Activated CD4-positive, alpha-beta memory T cell treated with anti-CD3 and anti-CD28 coated beads, Interleukin-2, amount 10 ng/mL, durations not matched to agents 7 days and 5 days (primary cell): ENCODE measurements around the gene AANAT. TPM values are rescaled to one million over a fixed set of nuclear protein-coding genes. Genes with fewer than 3 reads are reported as not detected.
"Not testable (repeated sequence)": the region's sequence is repeated elsewhere in the genome, so short reads cannot be mapped to it uniquely, and the experiment has no call there.

ENCODE experiments used
- CTCF ChIA-PET: fragments of 350-600 bp; sonication (Branson Sonifier 250); formaldehyde crosslinking; loops from one replicate; lab custom pipeline; 2021; ENCODE audit warnings: antibody characterized with exemption, inconsistent platforms; lab: Charles Lee
- POLR2A ChIA-PET: fragments of 350-600 bp; sonication (Branson Sonifier 250); formaldehyde crosslinking; loops from one replicate; lab custom pipeline; 2021; ENCODE audit warnings: antibody characterized with exemption; lab: Charles Lee
- DNase-seq: peaks from one replicate; pipeline ENCODE4 v3.0.0-alpha.2; 2020
- H3K27ac Mint-ChIP-seq: one replicate; pipeline ENCODE4 v1.8.0; 2021; ENCODE audit warnings: mild to moderate bottlenecking, mixed read lengths
- H3K27me3 Mint-ChIP-seq: one replicate; pipeline ENCODE4 v1.8.0; 2021; ENCODE audit warnings: mixed read lengths
- H3K36me3 Mint-ChIP-seq: one replicate; pipeline ENCODE4 v1.8.0; 2021; ENCODE audit warnings: low read depth, mixed read lengths
- H3K4me1 Mint-ChIP-seq: one replicate; pipeline ENCODE4 v1.8.0; 2021; ENCODE audit warnings: mixed read lengths
- H3K4me3 Mint-ChIP-seq: one replicate; pipeline ENCODE4 v1.8.0; 2021; ENCODE audit warnings: mild to moderate bottlenecking, mixed read lengths
- H3K9me3 Mint-ChIP-seq: one replicate; pipeline ENCODE4 v1.8.0; 2021; ENCODE audit warnings: mixed read lengths
- total RNA-seq, 2 experiments: library from RNA; stranded (reverse); gene quantifications; one replicate each; pipeline ENCODE4 v1.2.3, GENCODE V29; 2021

The AANAT gene
- total RNA-seq, 2 experiments from 2014 or later, result not detected

GRCh38 chr17:76506408-76507345 lies 39.3 kb downstream of the AANAT start:
- Mint-ChIP-seq H3K36me3 (no peaks in the 10 kb centered on the region), H3K4me1 (peaks cover 40% of the 10 kb centered on the region), H3K27me3 (peaks cover 8% of the 10 kb centered on the region), H3K27ac (no peak overlapping the region), H3K9me3 (no peaks in the 10 kb centered on the region), H3K4me3 (no peak overlapping the region)
- POLR2A ChIA-PET, result interaction anchor here (0.8 to 3.0 kb wide), 4 partner anchors 8 to 53 kb away, joined by 3 to 13 read pairs (median 4); partner anchors contain the start of genes AANAT and UBE2O
- peak; percentile 90 for DNase-seq
- CTCF ChIA-PET, result interaction anchor here (0.8 to 7.5 kb wide), 20 partner anchors 8 to 325 kb away, joined by 3 to 46 read pairs (median 5); partner anchors contain the start of genes AANAT and UBE2O

GRCh38 chr17:76508472-76509063 lies 41.2 kb downstream of the AANAT start:
- H3K27me3 Mint-ChIP-seq, H3K27ac Mint-ChIP-seq, DNase-seq, H3K4me3 Mint-ChIP-seq, H3K9me3 Mint-ChIP-seq, H3K36me3 Mint-ChIP-seq: not testable (repeated sequence)
- ChIA-PET POLR2A (interaction anchor here (1.2 to 4.2 kb wide), 3 partner anchors 8 to 155 kb away, joined by 3 to 23 read pairs (median 13); partner anchors contain the start of genes PRPSAP1 and RHBDF2), CTCF (interaction anchor here (1.0 to 7.5 kb wide), 7 partner anchors 14 to 110 kb away, joined by 3 to 46 read pairs (median 11); partner anchors contain the start of gene AANAT)
- peaks cover 43% of the 10 kb centered on the region for H3K4me1 Mint-ChIP-seq

- no peak for DNase-seq
- ChIA-PET POLR2A (interaction anchor here (1.9 to 4.2 kb wide), 3 partner anchors 10 to 47 kb away, joined by 5 to 23 read pairs (median 11); partner anchors contain the start of gene RHBDF2), CTCF (interaction anchor here (0.5 to 0.7 kb wide), 3 partner anchors 36 to 728 kb away, joined by 3 to 6 read pairs (median 4); no protein-coding TSS in a partner anchor)
- no peak overlapping the region for H3K27ac Mint-ChIP-seq
- H3K36me3 Mint-ChIP-seq, result no peaks in the 10 kb centered on the region
- peaks cover 8% of the 10 kb centered on the region for H3K27me3 Mint-ChIP-seq
- no peaks in the 10 kb centered on the region for H3K9me3 Mint-ChIP-seq
- no peak overlapping the region for H3K4me3 Mint-ChIP-seq
- H3K4me1 Mint-ChIP-seq, result peaks cover 61% of the 10 kb centered on the region
These were observed 43.4 kb downstream of the AANAT start for GRCh38 chr17:76510831-76511244.

DNA sequence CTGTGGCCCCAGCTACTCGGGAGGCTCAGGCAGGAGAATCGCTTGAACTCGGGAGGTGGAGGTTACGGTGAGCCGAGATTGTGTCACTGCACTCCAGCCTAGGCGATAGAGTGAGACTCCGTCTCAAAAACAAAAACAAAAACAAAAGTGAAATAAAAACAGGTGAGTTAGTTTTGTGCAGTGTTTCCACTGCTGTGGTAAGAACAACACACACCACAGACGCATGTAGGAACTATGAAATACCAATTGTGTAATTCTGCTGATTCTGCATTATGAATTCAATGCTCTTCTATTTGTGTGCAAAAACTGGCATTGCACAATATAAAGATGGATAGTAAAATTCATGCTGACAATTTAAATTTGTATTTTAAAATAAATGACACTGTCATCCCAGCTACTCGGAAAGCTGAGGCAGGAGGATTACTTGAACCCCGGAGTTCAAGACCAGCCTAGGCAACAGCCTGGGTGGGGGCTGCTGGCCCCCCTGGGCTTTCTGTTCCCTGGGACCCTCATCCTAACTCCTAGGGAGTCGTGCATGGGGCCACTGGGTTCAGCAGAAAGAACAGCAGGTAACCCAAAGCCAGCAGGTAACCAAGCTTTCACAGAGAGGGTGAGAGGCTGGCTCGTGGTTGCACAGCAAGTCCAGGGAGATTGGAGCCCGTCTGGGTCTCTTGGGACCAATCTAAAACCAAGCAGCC lies 44.4 kb downstream of the AANAT start:
- H3K27me3 Mint-ChIP-seq, result peaks cover 8% of the 10 kb centered on the region
- H3K4me3 Mint-ChIP-seq, result no peak overlapping the region
- no peaks in the 10 kb centered on the region for H3K36me3 Mint-ChIP-seq
- DNase-seq, result no peak
- H3K27ac Mint-ChIP-seq, result peak overlapping the region; percentile 33
- POLR2A ChIA-PET, result interaction anchor here (1.0 to 4.2 kb wide), 6 partner anchors 11 to 160 kb away, joined by 3 to 23 read pairs (median 4); partner anchors contain the start of genes PRPSAP1 and RHBDF2
- CTCF ChIA-PET, result interaction anchor here (1.5 kb wide), 1 partner anchor 127 kb away, joined by 4 read pairs; the partner anchor contains the start of gene SPHK1
- H3K9me3 Mint-ChIP-seq, result no peaks in the 10 kb centered on the region
- peaks cover 60% of the 10 kb centered on the region for H3K4me1 Mint-ChIP-seq

GRCh38 chr17:76512366-76513305 lies 45.2 kb downstream of the AANAT start:
- ChIA-PET POLR2A (interaction anchor here (1.0 to 4.2 kb wide), 6 partner anchors 12 to 159 kb away, joined by 3 to 23 read pairs (median 4); partner anchors contain the start of genes PRPSAP1 and RHBDF2), CTCF (interaction anchor here (0.6 to 2.7 kb wide), 3 partner anchors 11 to 128 kb away, joined by 3 to 14 read pairs (median 4); partner anchors contain the start of gene SPHK1)
- H3K4me3 Mint-ChIP-seq, result no peak overlapping the region
- H3K36me3 Mint-ChIP-seq, result no peaks in the 10 kb centered on the region
- peaks cover 6% of the 10 kb centered on the region for H3K27me3 Mint-ChIP-seq
- no peak for DNase-seq
- no peaks in the 10 kb centered on the region for H3K9me3 Mint-ChIP-seq
- peak overlapping the region; percentile 99 for H3K27ac Mint-ChIP-seq
- H3K4me1 Mint-ChIP-seq, result peaks cover 57% of the 10 kb centered on the region

DNA sequence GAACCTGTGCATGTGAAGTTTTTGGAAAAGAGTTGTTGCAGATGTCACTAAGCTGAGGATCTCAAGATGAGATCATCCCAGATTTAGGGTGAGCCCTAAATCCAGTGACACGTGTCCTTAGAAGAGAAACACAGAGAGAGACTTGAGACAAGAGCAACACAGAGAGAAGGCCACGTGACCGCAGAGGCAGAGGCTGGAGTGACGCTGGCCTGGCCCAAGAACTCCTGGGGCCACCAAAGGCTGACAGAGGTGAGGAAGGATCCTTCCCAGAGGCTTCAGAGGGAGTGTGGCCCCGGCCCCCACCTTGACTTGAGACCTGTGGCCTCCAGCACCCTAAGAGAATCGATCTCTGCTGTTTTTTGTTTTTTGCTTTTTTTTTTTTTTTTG lies 45.9 kb downstream of the AANAT start:
- no peak overlapping the region for H3K4me3 Mint-ChIP-seq
- no peaks in the 10 kb centered on the region for H3K36me3 Mint-ChIP-seq
- no peaks in the 10 kb centered on the region for H3K9me3 Mint-ChIP-seq
- H3K27me3 Mint-ChIP-seq, result peaks cover 2% of the 10 kb centered on the region
- no peak for DNase-seq
- POLR2A ChIA-PET, result interaction anchor here (1.2 to 2.9 kb wide), 3 partner anchors 11 to 160 kb away, joined by 4 to 14 read pairs (median 11); partner anchors contain the start of genes PRPSAP1 and RHBDF2
- peaks cover 60% of the 10 kb centered on the region for H3K4me1 Mint-ChIP-seq
- CTCF ChIA-PET, result interaction anchor here (1.0 to 2.7 kb wide), 4 partner anchors 10 to 128 kb away, joined by 4 to 14 read pairs (median 5); partner anchors contain the start of genes RHBDF2 and SPHK1
- peak overlapping the region; percentile 99 for H3K27ac Mint-ChIP-seq

- not testable (repeated sequence) for H3K36me3 Mint-ChIP-seq, H3K9me3 Mint-ChIP-seq, H3K4me3 Mint-ChIP-seq, H3K27me3 Mint-ChIP-seq, DNase-seq
- ChIA-PET CTCF (interaction anchor here (0.7 to 2.7 kb wide), 9 partner anchors 8 to 373 kb away, joined by 3 to 14 read pairs (median 6); partner anchors contain the start of gene RHBDF2), POLR2A (interaction anchor here (0.9 to 2.8 kb wide), 7 partner anchors 7 to 212 kb away, joined by 3 to 16 read pairs (median 4); partner anchors contain the start of genes JMJD6, METTL23, RHBDF2 and SPHK1)
- Mint-ChIP-seq H3K27ac (peak overlapping the region; percentile 99), H3K4me1 (peaks cover 63% of the 10 kb centered on the region)
These were observed 47.0 kb downstream of the AANAT start for GRCh38 chr17:76514355-76514754.

DNA sequence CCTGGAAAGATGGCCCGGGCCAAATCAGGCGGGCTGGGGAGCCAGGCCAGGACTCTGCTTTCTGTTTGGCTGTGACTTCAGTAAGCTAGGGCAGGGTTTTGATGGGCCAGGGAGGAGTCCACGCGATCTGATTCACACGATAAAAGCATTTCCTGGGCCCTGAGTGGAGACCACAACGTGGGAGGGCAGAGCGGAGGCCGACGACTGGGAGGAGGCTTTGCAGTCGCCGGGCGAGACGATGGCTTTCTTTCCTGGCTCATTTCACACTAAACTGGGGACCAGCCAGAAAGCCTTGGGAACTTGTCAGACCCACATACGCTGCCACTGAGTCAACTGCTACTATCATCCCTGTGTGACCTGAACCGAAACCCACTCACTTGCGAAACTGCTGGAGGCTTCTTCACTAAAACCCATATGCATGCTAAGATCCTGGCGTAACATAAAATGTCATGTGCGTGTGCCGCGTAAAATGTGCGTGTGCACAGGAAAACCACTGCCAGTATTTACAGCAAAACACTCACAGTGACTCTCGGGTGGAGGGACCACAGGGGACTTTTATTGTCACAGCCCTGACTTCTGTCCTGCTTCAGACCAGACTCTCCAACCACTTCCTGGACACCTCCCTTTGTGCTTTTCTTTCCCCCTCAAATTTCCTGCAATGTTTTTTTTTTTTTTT lies 48.0 kb downstream of the AANAT start:
- Mint-ChIP-seq H3K36me3 (no peaks in the 10 kb centered on the region), H3K27ac (peak overlapping the region; percentile 99), H3K27me3 (peaks cover under 1% of the 10 kb centered on the region), H3K4me3 (peak overlapping the region; percentile 58), H3K4me1 (peaks cover 60% of the 10 kb centered on the region), H3K9me3 (no peaks in the 10 kb centered on the region)
- ChIA-PET CTCF (interaction anchor here (0.7 to 2.7 kb wide), 11 partner anchors 8 to 269 kb away, joined by 3 to 14 read pairs (median 7); no protein-coding TSS in a partner anchor), POLR2A (interaction anchor here (0.7 to 2.8 kb wide), 13 partner anchors 8 to 324 kb away, joined by 3 to 16 read pairs (median 4); partner anchors contain the start of genes JMJD6, METTL23, RHBDF2 and SPHK1)
- DNase-seq, result peak; percentile 88

DNA sequence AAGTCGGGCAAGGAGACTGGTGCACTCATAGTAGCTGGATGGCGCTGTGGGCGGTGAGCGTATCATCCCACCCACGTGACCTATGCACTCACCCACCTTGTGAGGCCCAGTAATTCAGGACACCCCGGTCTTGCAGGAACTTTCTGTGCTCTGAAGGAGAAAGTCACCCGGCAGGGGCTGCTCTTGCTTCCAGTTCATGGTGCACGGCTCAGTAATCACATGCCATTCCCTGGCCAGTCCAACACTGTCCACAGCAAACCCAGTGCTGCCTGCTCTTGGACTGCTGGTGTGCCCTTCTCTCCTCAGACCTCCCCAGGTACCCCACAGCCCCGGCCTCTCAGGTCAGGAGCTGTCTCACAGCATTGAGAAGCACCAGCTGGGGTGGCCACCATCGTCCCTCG lies 50.2 kb downstream of the AANAT start:
- CTCF ChIA-PET, result interaction anchor here (1.1 kb wide), 1 partner anchor 11 kb away, joined by 3 read pairs; no protein-coding TSS in a partner anchor

More for the DNA sequence above, 50.2 kb downstream of the AANAT start:
- POLR2A ChIA-PET, result no interaction called here
- Mint-ChIP-seq H3K27ac (peak overlapping the region; percentile 45), H3K36me3 (no peaks in the 10 kb centered on the region), H3K9me3 (no peaks in the 10 kb centered on the region), H3K4me3 (no peak overlapping the region), H3K27me3 (peaks cover 4% of the 10 kb centered on the region), H3K4me1 (peaks cover 45% of the 10 kb centered on the region)
- DNase-seq, result no peak
